Thoracic aorta (tissue), 2 donors: ENCODE results near the gene TMEM270. TPM values are rescaled to one million over a fixed set of nuclear protein-coding genes. Genes with fewer than 3 reads are reported as not detected.
"Not testable (repeated sequence)": the region's sequence is repeated elsewhere in the genome, so short reads cannot be mapped to it uniquely, and the experiment has no call there.

Source experiments
- ATAC-seq: fragments of 150-250 bp; one replicate; pipeline ENCODE4 v1.8.0; 2017; ENCODE audit warnings: low read depth; ENCODE audit not compliant: insufficient number of reproducible peaks, low FRiP score
- DNase-seq: peaks from one replicate; pipeline ENCODE4 v3.0.0-alpha.2; 2020; ENCODE audit warnings: low spot score
- H3K27ac ChIP-seq, 2 donors: fragments of 200-600 bp; sonication (generic); 1 replicate in 1 of 2; 2 replicates in 1 of 2; pipeline ENCODE4 v1.5.1; 2016; ENCODE audit warnings: mild to moderate bottlenecking in 2 of 2, moderate library complexity in 2 of 2
- H3K27me3 ChIP-seq: fragments of 200-600 bp; sonication (generic); replicated peaks from 2 replicates; pipeline ENCODE4 v1.6.0; 2016; ENCODE audit warnings: mild to moderate bottlenecking; ENCODE audit not compliant: insufficient read depth
- H3K36me3 ChIP-seq: fragments of 200-600 bp; sonication (generic); one replicate; pipeline ENCODE4 v1.5.1; 2016
- H3K4me1 ChIP-seq, 2 donors: fragments of 200-600 bp; sonication (generic); 1 replicate in 1 of 2; 2 replicates in 1 of 2; pipeline versions ENCODE4 v1.5.1 to v1.6.0; 2016; ENCODE audit warnings: low read depth in 2 of 2, mild to moderate bottlenecking in 1 of 2; ENCODE audit not compliant: control insufficient read depth in 1 of 2
- H3K4me3 ChIP-seq: fragments of 200-600 bp; sonication (generic); 2 replicates; pipeline ENCODE4 v1.5.1; 2016; ENCODE audit warnings: mild to moderate bottlenecking
- H3K9me3 ChIP-seq: fragments of 200-600 bp; sonication (generic); 2 replicates; pipeline ENCODE4 v1.5.1; 2016
- CTCF ChIP-seq: fragments of 200-600 bp; sonication (generic); IDR thresholded peaks from one replicate; pipeline ENCODE4 v1.5.1; 2019; ENCODE audit warnings: antibody characterized with exemption
- total RNA-seq, 2 donors: library from RNA; depleted of rRNA; stranded (reverse); fragments of >200 nt; gene quantifications; one replicate each; pipeline versions ENCODE4 v1.1.0 to v1.2.3, GENCODE V29; 2016

TMEM270 gene
- total RNA-seq, 2 donors from 2014 or later, result not detected

GRCh38 chr7:73820013-73820412 lies 40.9 kb upstream of the TMEM270 start:
- no peaks in the 10 kb centered on the region for H3K9me3 ChIP-seq
- ATAC-seq, result no peak

GRCh38 chr7:73821597-73822285 lies 39.2 kb upstream of the TMEM270 start:
- DNase-seq, result not testable (repeated sequence)

More at GRCh38 chr7:73820013-73820412, 40.9 kb upstream of the TMEM270 start:
- DNase-seq, result no peak
- H3K27me3 ChIP-seq, result no peaks in the 10 kb centered on the region
- no peaks in the 10 kb centered on the region for H3K4me1 ChIP-seq
- TF ChIP-seq CTCF, result no peak
- no peak overlapping the region for H3K27ac ChIP-seq
- H3K36me3 ChIP-seq, result no peaks in the 10 kb centered on the region
- H3K4me3 ChIP-seq, result no peak overlapping the region

GRCh38 chr7:73822319-73823173 lies 38.4 kb upstream of the TMEM270 start:
- H3K27ac ChIP-seq, result no peak overlapping the region
- no peaks in the 10 kb centered on the region for H3K36me3 ChIP-seq
- H3K4me1 ChIP-seq, result no peaks in the 10 kb centered on the region
- DNase-seq, result no peak
- no peaks in the 10 kb centered on the region for H3K9me3 ChIP-seq
- H3K4me3 ChIP-seq, result no peak overlapping the region
- ATAC-seq, result no peak
- no peak for TF ChIP-seq CTCF
- no peaks in the 10 kb centered on the region for H3K27me3 ChIP-seq

More at GRCh38 chr7:73821597-73822285, 39.2 kb upstream of the TMEM270 start:
- H3K27me3 ChIP-seq, ATAC-seq, H3K27ac ChIP-seq, H3K4me3 ChIP-seq, H3K4me1 ChIP-seq, H3K36me3 ChIP-seq, H3K9me3 ChIP-seq: not testable (repeated sequence)

GRCh38 chr7:73823257-73823656 lies 37.7 kb upstream of the TMEM270 start:
- no peak overlapping the region for H3K27ac ChIP-seq
- ATAC-seq, result no peak
- no peak for TF ChIP-seq CTCF
- no peaks in the 10 kb centered on the region for H3K9me3 ChIP-seq
- H3K36me3 ChIP-seq, result no peaks in the 10 kb centered on the region
- H3K4me3 ChIP-seq, result no peak overlapping the region
- peaks cover 2 to 3% of the 10 kb centered on the region in 2 donors for H3K4me1 ChIP-seq
- DNase-seq, result no peak
- H3K27me3 ChIP-seq, result no peaks in the 10 kb centered on the region

GRCh38 chr7:73823873-73824592 lies 36.9 kb upstream of the TMEM270 start:
- TF ChIP-seq CTCF, result no peak
- no peaks in the 10 kb centered on the region for H3K27me3 ChIP-seq
- ATAC-seq (no peak), DNase-seq (no peak)
- H3K27ac ChIP-seq, result no peak overlapping the region
- no peak overlapping the region for H3K4me3 ChIP-seq
- H3K36me3 ChIP-seq, result no peaks in the 10 kb centered on the region
- H3K9me3 ChIP-seq, result no peaks in the 10 kb centered on the region
- peaks cover 3 to 7% of the 10 kb centered on the region in 2 donors for H3K4me1 ChIP-seq
